GM12892 (cell line): ENCODE data around the gene CCDC34.

Experiments
- DNase-seq: peaks from one replicate; pipeline ENCODE4 v3.0.0; 2011; ENCODE audit not compliant: insufficient read length
- FAIRE-seq: peaks from 2 replicates; lab custom pipeline; 2011; peaks lifted over from hg19 to GRCh38; lab: Jason Lieb, UNC
- POLR2A ChIP-seq: IDR thresholded peaks from 2 replicates; pipeline ENCODE4 v1.6.1; 2011; ENCODE audit warnings: low read depth, low read length, control low read depth
- POLR2AphosphoS5 ChIP-seq: IDR thresholded peaks from 2 replicates; pipeline ENCODE4 v1.6.1; 2011; ENCODE audit warnings: low read depth, low read length, control low read depth
- TAF1 ChIP-seq: IDR thresholded peaks from 2 replicates; pipeline ENCODE4 v1.6.1; 2011; ENCODE audit warnings: low read depth, mild to moderate bottlenecking, control low read depth, low read length, borderline replicate concordance

The CCDC34 gene

GRCh38 chr11:27402450-27402849 lies 39.4 kb upstream of the CCDC34 start:
- DNase-seq (no peak), FAIRE-seq (no peak)
- TF ChIP-seq TAF1 (no peak), POLR2AphosphoS5 (no peak), POLR2A (no peak)

- DNase-seq (no peak), FAIRE-seq (no peak)
Observed at GRCh38 chr11:27401833-27402316, 38.9 kb upstream of the CCDC34 start.

GRCh38 chr11:27401280-27401832 lies 38.3 kb upstream of the CCDC34 start:
- DNase-seq (no peak), FAIRE-seq (no peak)
- TF ChIP-seq POLR2A: no peak
- no peak for TF ChIP-seq POLR2AphosphoS5
- no peak for TF ChIP-seq TAF1

More at GRCh38 chr11:27401833-27402316, 38.9 kb upstream of the CCDC34 start:
- TF ChIP-seq POLR2AphosphoS5 (no peak), POLR2A (no peak), TAF1 (no peak)

GRCh38 chr11:27398400-27398770 lies 35.4 kb upstream of the CCDC34 start:
- DNase-seq: no peak
- no peak for FAIRE-seq
- TF ChIP-seq POLR2A (no peak), POLR2AphosphoS5 (no peak), TAF1 (no peak)

- no peak for TF ChIP-seq TAF1
- no peak for TF ChIP-seq POLR2AphosphoS5
- no peak for FAIRE-seq
- no peak for DNase-seq
Observed at GRCh38 chr11:27397624-27398399, 34.8 kb upstream of the CCDC34 start.

- no peak for FAIRE-seq
- TF ChIP-seq TAF1: no peak
- no peak for TF ChIP-seq POLR2A
- TF ChIP-seq POLR2AphosphoS5: no peak
- no peak for DNase-seq
Observed at GRCh38 chr11:27396259-27396839, 33.3 kb upstream of the CCDC34 start.

GRCh38 chr11:27395556-27396258 lies 32.7 kb upstream of the CCDC34 start:
- TF ChIP-seq POLR2A: no peak
- TF ChIP-seq TAF1: no peak
- TF ChIP-seq POLR2AphosphoS5: no peak
- DNase-seq (no peak), FAIRE-seq (no peak)

- FAIRE-seq (no peak), DNase-seq (no peak)
Observed at GRCh38 chr11:27394781-27395228, 31.8 kb upstream of the CCDC34 start.

GRCh38 chr11:27392278-27393114 lies 29.5 kb upstream of the CCDC34 start:
- TF ChIP-seq POLR2AphosphoS5 (no peak), TAF1 (no peak)
- DNase-seq: no peak
- no peak for FAIRE-seq

More at GRCh38 chr11:27394781-27395228, 31.8 kb upstream of the CCDC34 start:
- TF ChIP-seq TAF1: no peak
- no peak for TF ChIP-seq POLR2A
- no peak for TF ChIP-seq POLR2AphosphoS5

GRCh38 chr11:27391331-27392015 lies 28.5 kb upstream of the CCDC34 start:
- peak; percentile 50 for FAIRE-seq
- TF ChIP-seq POLR2A: no peak
- DNase-seq: no peak
